Activated T-helper 1 cell treated with anti-CD3 and anti-CD28 coated beads, Interleukin-12 subunit alpha, Interleukin-12 subunit beta, Interleukin-2, Interleukin-4 antibody, amounts not matched to agents 30 ng/mL and 10 ng/mL and 1 ng/mL, durations not matched to agents 14 hours and 24 hours and 36 hours (primary cell): Measurements from ENCODE around the gene NRIP3. TPM values are rescaled to one million over a fixed set of nuclear protein-coding genes. Genes with fewer than 3 reads are reported as not detected.
"Not testable (repeated sequence)": the region's sequence is repeated elsewhere in the genome, so short reads cannot be mapped to it uniquely, and the experiment has no call there.

Experiments used
- DNase-seq: peaks from one replicate; pipeline ENCODE4 v3.0.0; 2021; ENCODE audit warnings: low spot score
- H3K27ac Mint-ChIP-seq: one replicate; pipeline ENCODE4 v1.8.0; 2021; ENCODE audit warnings: mild to moderate bottlenecking, mixed read lengths
- H3K27me3 Mint-ChIP-seq: one replicate; pipeline ENCODE4 v1.8.0; 2022; ENCODE audit warnings: mild to moderate bottlenecking, moderate library complexity, mixed read lengths; ENCODE audit not compliant: insufficient read depth
- H3K36me3 Mint-ChIP-seq: one replicate; pipeline ENCODE4 v1.8.0; 2021; ENCODE audit warnings: low read depth, mixed read lengths
- H3K4me1 Mint-ChIP-seq: one replicate; pipeline ENCODE4 v1.8.0; 2021; ENCODE audit warnings: low read depth, mixed read lengths
- H3K4me3 Mint-ChIP-seq: one replicate; pipeline ENCODE4 v1.8.0; 2021; ENCODE audit warnings: mild to moderate bottlenecking, moderate library complexity, mixed read lengths
- H3K9me3 Mint-ChIP-seq: one replicate; pipeline ENCODE4 v1.8.0; 2021; ENCODE audit warnings: mixed read lengths
- intact Hi-C: fragments of 100-400 bp; cut with micrococcal nuclease; formaldehyde crosslinking; loops from one replicate; pipeline ENCODE4 v1.15.1; 2024
- total RNA-seq: library from RNA; stranded (reverse); gene quantifications from 2 replicates; pipeline ENCODE4 v1.2.3, GENCODE V29; 2022

Gene NRIP3
- total RNA-seq, 1 donor from 2014 or later, result 4.8 TPM

DNA sequence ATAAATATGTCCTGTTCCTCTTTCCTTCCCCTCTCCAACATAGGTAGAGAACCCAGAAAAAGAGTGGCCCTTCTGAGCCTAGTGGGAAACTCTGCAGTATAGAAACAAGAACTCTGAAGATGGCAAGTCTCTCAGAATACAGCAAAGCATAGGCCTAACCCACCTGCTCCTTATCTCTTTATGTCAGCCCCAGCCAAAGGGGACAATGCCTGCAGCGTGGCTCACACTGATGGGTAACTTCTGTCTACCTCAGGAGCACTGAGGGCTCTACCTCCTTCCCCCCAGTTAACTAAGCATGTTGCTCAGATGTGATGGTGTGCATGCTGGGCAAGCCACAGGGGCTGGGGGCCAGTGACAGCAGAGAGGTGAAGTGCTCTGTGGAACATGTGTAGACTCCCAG is 4.9 kb upstream of the NRIP3 start:
- peaks cover 7% of the 10 kb centered on the region for H3K4me1 Mint-ChIP-seq
- no peak overlapping the region for H3K4me3 Mint-ChIP-seq
- peaks cover 54% of the 10 kb centered on the region for H3K27me3 Mint-ChIP-seq
- peaks cover 1% of the 10 kb centered on the region for H3K36me3 Mint-ChIP-seq
- H3K27ac Mint-ChIP-seq, result no peak overlapping the region
- no peak for DNase-seq
- H3K9me3 Mint-ChIP-seq, result no peaks in the 10 kb centered on the region
- intact Hi-C loops, result loop anchor here (10.0 kb wide), 1 partner anchor 1286 kb away; the partner anchor contains the start of gene SBF2

DNA sequence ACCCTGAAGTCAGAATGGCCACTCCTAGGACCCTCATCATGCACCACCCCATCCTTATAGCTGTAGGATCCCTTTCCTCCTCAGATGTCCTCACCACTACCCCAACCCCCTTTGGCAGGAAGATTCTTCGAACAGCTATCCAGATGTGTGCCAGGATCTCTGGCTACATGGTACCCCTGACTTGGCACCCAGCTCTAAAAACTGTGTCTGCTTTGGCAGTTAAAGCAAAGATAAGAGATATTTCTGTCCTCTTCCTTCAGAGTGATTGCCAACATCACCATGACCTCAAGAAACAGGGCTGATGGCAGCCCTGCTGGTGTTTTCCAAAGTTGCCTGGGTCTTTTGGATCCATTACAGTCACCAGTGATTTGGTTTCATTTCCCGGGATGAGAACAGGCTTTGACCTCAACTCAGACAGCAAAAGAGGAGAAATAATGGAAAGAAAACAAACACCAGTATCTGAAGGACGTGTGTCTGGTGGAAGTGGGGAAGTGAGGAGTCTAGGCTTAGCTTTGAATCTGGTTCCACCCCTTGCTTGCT is 4.3 kb upstream of the NRIP3 start:
- intact Hi-C loops, result loop anchor here (10.0 kb wide), 1 partner anchor 1287 kb away; the partner anchor contains the start of gene SBF2
- H3K4me1 Mint-ChIP-seq, result peaks cover 11% of the 10 kb centered on the region
- H3K36me3 Mint-ChIP-seq, result no peaks in the 10 kb centered on the region
- peaks cover 53% of the 10 kb centered on the region for H3K27me3 Mint-ChIP-seq
- H3K9me3 Mint-ChIP-seq, result no peaks in the 10 kb centered on the region
- H3K4me3 Mint-ChIP-seq, result no peak overlapping the region
- DNase-seq, result no peak
- H3K27ac Mint-ChIP-seq, result no peak overlapping the region

DNA sequence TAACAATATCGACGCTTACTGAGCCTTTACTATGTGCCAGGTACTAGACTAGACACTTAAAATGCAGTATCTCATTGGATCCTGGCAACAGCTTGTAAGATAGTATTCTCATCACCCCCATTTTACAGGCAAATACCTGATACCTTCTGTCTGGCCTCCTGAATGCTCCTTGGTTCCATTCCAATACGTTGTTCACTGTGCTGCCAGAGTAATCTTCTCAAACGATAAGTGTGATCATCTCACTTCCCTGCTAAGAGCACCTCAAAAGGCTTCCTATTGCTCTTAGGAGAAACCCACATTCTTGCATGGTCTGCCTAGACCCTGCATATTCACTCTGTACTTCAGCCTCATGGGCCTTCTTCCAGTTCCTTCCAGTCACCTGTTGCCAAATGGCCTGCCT is 1.3 kb upstream of the NRIP3 start:
- Mint-ChIP-seq H3K4me3 (peak overlapping the region; percentile 61), H3K4me1 (peaks cover 31% of the 10 kb centered on the region), H3K27ac (peak overlapping the region; percentile 56), H3K9me3 (no peaks in the 10 kb centered on the region), H3K27me3 (peaks cover 40% of the 10 kb centered on the region), H3K36me3 (peaks cover 1% of the 10 kb centered on the region)
- DNase-seq, result no peak
- intact Hi-C loops, result loop anchor here (10.0 kb wide), 1 partner anchor 1290 kb away; the partner anchor contains the start of gene SBF2

DNA sequence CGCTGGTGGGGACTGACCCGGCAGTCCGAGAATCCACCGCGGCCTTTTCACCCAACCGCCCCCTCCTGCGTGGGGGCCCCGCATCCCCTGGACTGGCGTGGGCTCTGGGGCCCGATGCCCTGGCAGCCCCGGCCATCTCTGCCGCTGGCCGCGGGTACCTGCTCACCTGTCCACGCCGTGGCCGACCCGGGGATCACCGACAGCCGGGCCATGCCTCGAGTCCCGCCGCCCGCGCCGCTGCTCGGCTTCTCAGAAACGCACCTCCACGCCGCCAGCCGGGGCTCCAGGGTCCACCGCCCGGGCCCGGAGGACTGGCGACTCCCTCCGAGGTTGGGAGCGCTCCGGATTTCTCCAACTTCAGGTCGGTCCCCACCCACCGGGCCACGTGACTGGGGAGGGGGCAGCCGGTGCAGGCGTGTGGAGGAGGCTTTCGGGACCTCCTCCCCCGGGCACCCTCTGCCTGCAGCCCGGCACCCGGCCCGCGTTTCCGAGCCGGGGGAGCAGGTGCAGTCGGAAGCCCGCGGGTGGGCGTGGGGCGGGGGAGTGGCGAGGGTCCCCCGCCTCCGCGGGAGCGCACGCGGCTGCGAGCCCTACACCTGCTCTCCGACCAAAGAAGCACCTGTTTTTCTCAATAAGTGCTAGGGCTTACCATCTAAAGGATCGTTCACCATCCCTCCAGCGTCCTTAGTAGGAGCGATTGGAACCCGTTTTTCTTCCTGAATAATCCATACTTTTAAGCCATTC is 554 bp upstream of the NRIP3 start:
- H3K27me3 Mint-ChIP-seq, result peaks cover 36% of the 10 kb centered on the region
- H3K36me3 Mint-ChIP-seq, result peaks cover 1% of the 10 kb centered on the region
- DNase-seq, result no peak
- peak overlapping the region; percentile 8 for H3K27ac Mint-ChIP-seq
- intact Hi-C loops, result loop anchor here (5.0 to 10.0 kb wide), 8 partner anchors 133 to 1290 kb away; partner anchors contain the start of genes IPO7, SBF2, WEE1 and ZNF143
- H3K4me3 Mint-ChIP-seq, result peak overlapping the region; percentile 61
- no peaks in the 10 kb centered on the region for H3K9me3 Mint-ChIP-seq
- H3K4me1 Mint-ChIP-seq, result peaks cover 31% of the 10 kb centered on the region

DNA sequence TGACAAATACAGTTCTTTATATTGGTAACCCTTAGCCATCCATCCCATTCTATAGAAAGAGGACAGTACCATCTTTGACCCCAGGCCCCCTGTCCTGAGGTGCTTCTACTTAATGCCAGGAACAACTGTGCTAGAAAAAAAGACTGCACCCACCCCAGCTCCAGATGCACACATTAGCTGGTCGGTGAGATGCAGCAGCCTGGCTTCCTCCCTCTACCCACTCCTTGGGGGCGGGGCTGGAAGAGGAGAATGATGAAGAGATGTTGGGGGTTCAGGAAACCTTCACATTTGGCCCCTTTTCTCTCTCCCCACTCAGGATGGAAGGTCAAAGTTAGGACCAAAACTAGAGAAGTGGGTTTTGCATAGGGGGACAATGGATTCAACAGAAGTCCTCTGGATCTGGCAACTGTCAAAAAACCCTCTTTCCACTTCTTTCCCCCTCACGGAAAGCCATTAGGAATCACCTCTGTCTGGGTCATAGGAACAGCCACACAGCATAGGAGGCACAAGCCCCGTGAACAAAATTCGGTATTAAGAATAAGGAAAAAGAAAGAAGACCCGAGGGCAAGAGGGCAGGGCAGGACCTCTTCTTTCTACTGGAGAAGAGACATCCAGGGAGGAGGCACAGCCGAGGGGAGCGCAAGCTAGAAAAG is 755 bp downstream of the NRIP3 start:
- H3K4me3 Mint-ChIP-seq, result peak overlapping the region; percentile 83
- peaks cover 1% of the 10 kb centered on the region for H3K36me3 Mint-ChIP-seq
- H3K27ac Mint-ChIP-seq, result peak overlapping the region; percentile 76
- DNase-seq, result no peak
- peaks cover 36% of the 10 kb centered on the region for H3K27me3 Mint-ChIP-seq
- intact Hi-C loops, result loop anchor here (1.0 to 10.0 kb wide), 11 partner anchors 39 to 1292 kb away; partner anchors contain the start of genes IPO7, RPL27A, SBF2 and TMEM9B
- peaks cover 31% of the 10 kb centered on the region for H3K4me1 Mint-ChIP-seq
- H3K9me3 Mint-ChIP-seq, result no peaks in the 10 kb centered on the region

DNA sequence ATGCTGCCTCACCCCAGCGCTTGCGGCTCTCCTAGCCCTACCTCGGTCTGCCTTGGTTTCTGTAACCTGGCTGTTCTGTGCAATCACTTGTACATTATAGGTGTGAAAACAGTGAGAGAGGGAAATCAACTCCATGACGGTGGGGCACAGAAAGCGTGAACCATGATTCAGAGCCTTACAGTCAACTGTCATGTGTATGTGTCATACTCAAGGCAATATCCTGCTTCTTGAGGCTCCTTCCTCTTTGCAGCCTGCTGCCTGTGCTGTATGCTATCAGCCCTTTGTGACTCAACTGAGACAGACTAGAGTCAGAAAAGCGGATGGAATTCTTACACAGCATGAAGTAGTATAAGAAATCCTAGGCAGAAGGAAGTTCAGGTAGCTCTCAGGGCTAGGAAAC is 2.1 kb downstream of the NRIP3 start:
- H3K36me3 Mint-ChIP-seq, result peaks cover 1% of the 10 kb centered on the region

DNA sequence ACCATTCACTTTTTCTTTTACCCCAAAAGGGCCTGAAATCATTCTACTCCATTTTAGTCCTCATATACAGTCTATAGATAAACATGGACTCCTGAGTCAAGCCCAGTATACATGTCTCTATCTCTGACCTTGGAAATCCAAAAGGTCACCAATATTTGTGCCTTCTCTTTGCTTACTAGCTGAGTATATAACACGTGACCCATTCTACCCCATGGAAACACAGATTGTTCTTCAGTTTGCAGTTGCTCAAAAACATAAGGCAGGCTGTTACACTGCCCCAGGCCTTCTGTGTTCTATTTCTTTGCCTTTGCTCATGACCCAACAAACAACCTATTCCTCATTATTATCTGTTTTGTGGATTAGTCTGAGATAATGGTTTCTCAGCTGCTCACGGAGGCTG is 5.8 kb downstream of the NRIP3 start:
- Mint-ChIP-seq H3K27ac (no peak overlapping the region), H3K36me3 (peaks cover 1% of the 10 kb centered on the region), H3K4me1 (peaks cover 19% of the 10 kb centered on the region), H3K4me3 (no peak overlapping the region), H3K9me3 (no peaks in the 10 kb centered on the region), H3K27me3 (peaks cover 4% of the 10 kb centered on the region)
- intact Hi-C loops, result no loop called here
- DNase-seq, result no peak

More for the DNA sequence above, 2.1 kb downstream of the NRIP3 start:
- H3K27me3 Mint-ChIP-seq, result peaks cover 28% of the 10 kb centered on the region
- H3K4me3 Mint-ChIP-seq, result no peak overlapping the region
- intact Hi-C loops, result loop anchor here (1.0 to 10.0 kb wide), 13 partner anchors 15 to 1293 kb away; partner anchors contain the start of genes IPO7, RPL27A, SBF2 and TMEM41B
- peak; percentile 41 for DNase-seq
- H3K9me3 Mint-ChIP-seq, result no peaks in the 10 kb centered on the region
- peaks cover 31% of the 10 kb centered on the region for H3K4me1 Mint-ChIP-seq
- H3K27ac Mint-ChIP-seq, result peak overlapping the region; percentile 16

DNA sequence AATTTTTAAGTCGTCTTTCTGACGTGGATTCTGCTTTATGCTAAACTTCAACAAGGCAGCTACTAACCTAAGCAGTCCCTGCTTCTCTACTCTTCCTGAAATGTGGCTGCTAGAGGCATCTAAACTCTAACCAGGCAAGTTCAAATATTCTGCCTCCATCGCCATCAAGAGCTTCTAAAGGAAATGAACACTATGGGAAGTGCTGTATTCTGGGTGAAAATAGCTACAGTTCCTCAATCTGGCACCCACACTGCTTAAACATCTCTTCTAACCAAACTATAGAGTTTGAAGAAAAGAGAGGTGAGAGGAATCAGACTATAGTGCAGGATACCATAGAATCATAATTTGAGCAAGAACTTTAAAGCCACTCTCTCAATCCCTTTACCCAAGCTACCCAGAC is 6.3 kb downstream of the NRIP3 start:
- Mint-ChIP-seq H3K36me3 (peaks cover 1% of the 10 kb centered on the region), H3K4me1 (peaks cover 15% of the 10 kb centered on the region), H3K27me3 (peaks cover 4% of the 10 kb centered on the region), H3K9me3 (no peaks in the 10 kb centered on the region), H3K4me3 (no peak overlapping the region), H3K27ac (no peak overlapping the region)
- DNase-seq, result no peak
- intact Hi-C loops, result no loop called here

DNA sequence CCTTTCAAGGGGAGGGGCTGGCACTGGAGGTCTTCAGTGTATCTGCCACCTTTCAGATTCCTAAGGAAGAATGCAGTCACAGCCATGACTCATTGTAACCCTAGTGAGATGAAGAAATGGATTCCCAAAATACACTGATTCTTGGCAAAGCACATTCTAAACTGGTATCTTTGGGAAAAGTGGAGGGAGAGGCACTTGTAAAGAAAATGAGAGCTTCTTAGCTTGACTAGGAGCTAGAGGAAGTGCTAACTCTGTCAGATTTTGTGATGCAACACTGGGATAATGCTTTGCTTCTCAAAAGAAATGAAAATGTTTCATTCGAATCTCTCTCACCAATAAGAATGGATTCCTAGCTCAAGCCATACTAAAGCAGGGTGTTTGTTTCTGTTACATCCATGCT is 14.3 kb downstream of the NRIP3 start:
- H3K27ac Mint-ChIP-seq, result no peak overlapping the region
- peaks cover 26% of the 10 kb centered on the region for H3K4me1 Mint-ChIP-seq
- H3K4me3 Mint-ChIP-seq, result no peak overlapping the region
- no peaks in the 10 kb centered on the region for H3K36me3 Mint-ChIP-seq
- H3K9me3 Mint-ChIP-seq, result no peaks in the 10 kb centered on the region
- intact Hi-C loops, result no loop called here
- peaks cover 6% of the 10 kb centered on the region for H3K27me3 Mint-ChIP-seq
- no peak for DNase-seq

DNA sequence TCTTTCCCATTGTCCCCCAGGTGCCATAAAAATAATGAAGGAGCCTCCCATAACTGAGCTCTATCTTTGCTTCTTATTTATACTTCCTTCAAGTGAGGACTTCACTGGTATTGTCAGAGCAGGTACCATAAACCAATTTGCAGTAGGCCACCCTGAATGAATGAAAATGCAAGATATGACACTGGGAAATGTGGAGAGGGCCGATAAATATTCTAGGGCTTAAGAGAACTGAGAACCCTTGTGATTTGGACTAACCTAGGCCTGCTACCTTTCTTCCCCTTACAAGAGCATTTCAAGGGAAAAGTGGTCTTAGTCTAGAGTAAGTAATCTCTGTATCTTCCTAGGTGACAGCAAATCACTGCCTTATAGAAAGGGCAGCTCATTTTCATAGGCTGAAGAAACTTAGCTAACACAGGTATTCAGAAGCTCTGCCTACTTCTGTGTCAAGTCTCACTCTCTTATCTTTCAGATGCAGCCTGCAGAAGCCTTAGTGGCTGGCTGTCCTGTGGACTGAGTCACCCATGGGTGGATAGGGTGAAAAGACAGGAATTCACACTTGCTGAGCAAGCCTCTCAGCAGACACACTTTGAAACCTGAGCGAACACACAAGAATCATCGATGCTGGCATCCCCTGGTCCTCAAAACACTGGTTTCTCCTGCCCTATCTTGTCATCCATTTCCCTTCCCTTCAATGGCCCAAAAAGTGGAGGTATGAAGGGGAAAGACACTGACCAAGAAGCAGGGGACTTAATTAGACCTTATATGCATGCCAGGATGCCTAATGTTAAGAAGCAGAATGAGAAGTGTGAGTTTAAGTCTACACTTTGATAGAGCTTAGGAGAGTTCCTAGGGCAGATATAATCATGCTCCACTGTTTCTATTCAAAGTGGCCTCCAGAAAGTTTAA is 15.2 kb downstream of the NRIP3 start:
- Mint-ChIP-seq H3K27me3 (peaks cover 6% of the 10 kb centered on the region), H3K36me3 (peaks cover 2% of the 10 kb centered on the region), H3K9me3 (no peaks in the 10 kb centered on the region), H3K4me3 (no peak overlapping the region), H3K27ac (no peak overlapping the region), H3K4me1 (peaks cover 29% of the 10 kb centered on the region)
- DNase-seq, result no peak
- intact Hi-C loops, result no loop called here

DNA sequence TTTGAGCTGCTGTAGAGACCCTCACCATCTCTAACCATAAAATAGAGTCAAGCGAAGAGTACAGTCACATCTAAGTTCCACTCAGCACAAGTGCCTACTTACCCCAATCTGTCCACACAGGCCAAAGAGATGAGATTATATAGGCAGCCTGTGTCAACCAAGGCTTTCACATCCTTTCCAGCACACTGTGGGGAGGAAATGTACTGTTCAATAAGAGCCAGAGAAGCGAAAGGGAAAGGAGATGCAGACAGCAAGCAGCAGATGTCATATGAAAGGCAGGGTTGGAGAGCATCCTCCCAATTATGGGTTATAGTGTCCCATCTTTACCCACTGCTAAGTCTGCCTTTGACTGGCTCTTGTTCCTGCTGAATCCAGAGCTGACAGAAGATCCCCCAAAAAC is 16.4 kb downstream of the NRIP3 start:
- intact Hi-C loops, result no loop called here
- Mint-ChIP-seq H3K27me3 (peaks cover 6% of the 10 kb centered on the region), H3K4me1 (peaks cover 29% of the 10 kb centered on the region), H3K27ac (no peak overlapping the region), H3K36me3 (peaks cover 2% of the 10 kb centered on the region), H3K9me3 (no peaks in the 10 kb centered on the region), H3K4me3 (no peak overlapping the region)
- peak; percentile 20 for DNase-seq

DNA sequence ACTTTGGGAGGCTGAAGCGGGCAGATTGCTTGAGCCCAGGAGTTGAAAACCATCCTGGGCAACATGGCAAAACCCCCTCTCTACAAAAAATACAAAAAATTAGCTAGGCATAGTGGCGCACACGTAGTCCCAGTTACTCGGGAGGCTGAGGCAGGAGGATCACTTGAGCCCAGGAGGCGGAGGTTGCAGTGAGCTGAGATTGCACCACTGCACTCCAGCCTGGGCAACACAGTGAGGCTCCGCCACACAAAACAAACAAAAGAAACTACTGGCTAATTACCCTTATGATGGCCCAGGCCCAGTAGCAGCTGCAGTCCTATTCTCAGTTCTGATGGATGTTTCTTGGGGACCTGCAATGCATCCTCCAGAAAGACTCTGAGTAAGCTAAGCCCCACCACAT is 17.0 kb downstream of the NRIP3 start:
- H3K9me3 Mint-ChIP-seq, DNase-seq, H3K27ac Mint-ChIP-seq, intact Hi-C loops, H3K27me3 Mint-ChIP-seq, H3K36me3 Mint-ChIP-seq, H3K4me3 Mint-ChIP-seq: not testable (repeated sequence)
- peaks cover 29% of the 10 kb centered on the region for H3K4me1 Mint-ChIP-seq
